GM12878 (cell line): ENCODE measurements around the gene KLHL22. TPM values are rescaled to one million over a fixed set of nuclear protein-coding genes. Genes with fewer than 3 reads are reported as not detected.

Experiments
- ATF2 ChIP-seq: IDR thresholded peaks from 2 replicates; pipeline ENCODE4 v1.6.1; 2012; ENCODE audit warnings: low read length, inconsistent platforms
- BHLHE40 ChIP-seq, 2 experiments: fragments of 450-650 bp in 1 of 2; IDR thresholded peaks; 2 replicates each; pipeline ENCODE4 v1.6.1; 2011 to 2017; ENCODE audit warnings: low read depth in 2 of 2, borderline replicate concordance in 1 of 2, improper control_type of control experiment in 1 of 2, low read length in 1 of 2, mild to moderate bottlenecking in 1 of 2
- CHD4 ChIP-seq: fragments of 200-600 bp; sonication (generic); IDR thresholded peaks from 2 replicates; pipeline ENCODE4 v1.6.1; 2016; ENCODE audit warnings: mild to moderate bottlenecking
- CTCF ChIP-seq, 3 experiments: IDR thresholded peaks in 2 of 3; conservative IDR thresholded peaks in 1 of 3; 2 replicates each; pipeline ENCODE4 v1.5.1; 2011; ENCODE audit warnings: low read depth in 3 of 3, low read length in 3 of 3, mild to moderate bottlenecking in 3 of 3, control low read depth in 2 of 3, moderate library complexity in 2 of 3, inconsistent platforms in 1 of 3, mixed read lengths in 1 of 3; ENCODE audit not compliant: control insufficient read depth in 2 of 3, insufficient read depth in 1 of 3; ENCODE audit errors: extremely low read depth in 1 of 3
- HDAC6 ChIP-seq: fragments of 200-600 bp; sonication (generic); IDR thresholded peaks from one replicate; pipeline ENCODE4 v1.8.0; 2017; ENCODE audit warnings: antibody characterized with exemption; ENCODE audit not compliant: unreplicated experiment
- IKZF2 ChIP-seq, 2 experiments: fragments of 450-650 bp; IDR thresholded peaks; 2 replicates each; pipeline ENCODE4 v1.6.1; 2017; ENCODE audit warnings: mild to moderate bottlenecking in 2 of 2, moderate library complexity in 2 of 2
- NFYA ChIP-seq: IDR thresholded peaks from 2 replicates; pipeline ENCODE4 v1.6.1; 2011; ENCODE audit warnings: low read depth, mild to moderate bottlenecking, low read length, improper control_type of control experiment, borderline replicate concordance
- RUNX3 ChIP-seq: IDR thresholded peaks from 2 replicates; pipeline ENCODE4 v1.6.1; 2012; ENCODE audit warnings: low read length, inconsistent platforms
- SREBF1 ChIP-seq: IDR thresholded peaks from 2 replicates; pipeline ENCODE4 v1.6.1; 2012; ENCODE audit warnings: mild to moderate bottlenecking, low read length
- SUPT20H ChIP-seq: IDR thresholded peaks from 2 replicates; pipeline ENCODE4 v1.6.1; 2011; ENCODE audit warnings: low read depth, mild to moderate bottlenecking, low read length, moderate library complexity, borderline replicate concordance; ENCODE audit not compliant: control insufficient read depth
- USF1 ChIP-seq: IDR thresholded peaks from 2 replicates; pipeline ENCODE4 v1.6.1; 2011; ENCODE audit warnings: borderline replicate concordance, low read depth, mild to moderate bottlenecking, moderate library complexity, mixed read lengths, low read length; ENCODE audit not compliant: insufficient read depth; ENCODE audit errors: extremely low read length
- YY1 ChIP-seq: IDR thresholded peaks from 2 replicates; pipeline ENCODE4 v1.6.1; 2011; ENCODE audit warnings: low read depth, mild to moderate bottlenecking, low read length
- polyA plus RNA-seq, 11 experiments: library from polyadenylated mRNA; depleted of rRNA in 4 of 11; unstranded in 6 of 11; stranded (reverse) in 5 of 11; fragments of >200 nt; fragmentation: Nextera tagmentation in 4 of 11; fragmentation: Illumina TruSeq in 1 of 11; extraction: Ambion mirVana in 4 of 11; extraction: Trizol in 1 of 11; gene quantifications; 1 replicate in 1 of 11; 2 replicates in 10 of 11; pipeline versions ENCODE4 v1.2.1 to v1.2.3, GENCODE V29; 2011 to 2016; ENCODE audit warnings: inconsistent platforms in 2 of 11, missing spikeins in 2 of 11, low read depth in 1 of 11
- total RNA-seq, 4 experiments: library from RNA; depleted of rRNA in 3 of 4; stranded (reverse); fragments of >200 nt in 3 of 4; fragmentation: Illumina TruSeq in 1 of 4; extraction: Trizol in 1 of 4; gene quantifications; 2 replicates each; pipeline versions ENCODE4 v1.2.1 to v1.2.3, GENCODE V29; 2013 to 2021
- TF ChIP-seq, protein P1 (sequence below): fragments of 450-650 bp; IDR thresholded peaks from 2 replicates; pipeline ENCODE4 v1.6.1; 2018; ENCODE audit warnings: mild to moderate bottlenecking, low read depth, moderate library complexity; ENCODE audit not compliant: partially characterized antibody

The KLHL22 gene
- total and polyA plus RNA-seq, 10 of the 15 experiments (the other 5 are each of a cell fraction or from before 2014, with no cell fraction given) = 0.06 to 22.1 (median 14.2) TPM

DNA sequence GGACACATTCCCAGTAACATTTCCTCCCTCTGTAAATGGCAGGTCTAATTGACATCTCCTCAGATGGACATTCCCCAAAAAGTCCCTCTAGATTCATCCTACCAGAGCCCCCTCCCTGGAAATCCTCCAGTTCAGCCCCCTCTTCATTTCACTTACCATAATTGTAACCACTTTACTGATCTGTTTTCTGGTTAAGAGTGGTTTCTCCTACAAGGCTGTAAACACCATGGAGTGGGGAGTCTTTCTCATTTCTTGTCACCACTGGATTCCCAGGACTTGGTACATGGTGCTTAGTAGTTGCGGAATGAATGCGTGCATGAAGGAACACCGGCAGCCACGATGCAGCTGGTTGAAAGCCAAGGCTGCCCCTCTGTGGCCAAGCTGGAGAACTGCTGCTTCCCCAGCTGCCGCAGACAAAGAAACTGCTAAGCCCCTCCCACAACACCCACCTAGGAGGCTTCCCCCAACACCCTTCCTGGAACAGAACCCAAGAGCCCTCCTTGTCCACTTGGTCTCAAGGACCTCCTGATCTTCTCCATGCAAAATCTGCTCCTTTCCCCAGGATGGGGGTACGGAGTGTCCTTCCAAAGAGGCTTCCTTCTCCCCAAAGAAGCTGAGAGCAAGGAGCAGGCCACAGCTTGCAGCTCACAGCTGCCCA is 39.4 kb downstream of the KLHL22 start (continued):
- no peak for TF ChIP-seq USF1
- TF ChIP-seq NFYA = no peak
- TF ChIP-seq CHD4 = no peak
- TF ChIP-seq HDAC6 = no peak
- TF ChIP-seq SREBF1 = no peak
- no peak for TF ChIP-seq SUPT20H
- TF ChIP-seq IKZF2 (IDR thresholded peaks at IDR 0.05) = peak in 1 of 2 experiments; percentile 31; a peak in 1 of 4 replicates
- TF ChIP-seq YY1 = peak; percentile 60; the same call in 1 of the 2 replicates
- peak; percentile 28; the same call in 1 of the 2 replicates for TF ChIP-seq RUNX3
- peak; percentile 92 to 95 (median 95) for TF ChIP-seq CTCF (IDR thresholded peaks at IDR 0.05 in 2 of 3, conservative IDR thresholded peaks at IDR 0.05 in 1 of 3; ENCODE audit: control insufficient read depth in 2 of 3, extremely low read depth in 1 of 3, insufficient read depth in 1 of 3, low read depth in 3 of 3, low read length in 3 of 3)
- no peak for TF ChIP-seq ATF2
- peak in 1 of 2 experiments; percentile 34; a peak in 1 of 4 replicates for TF ChIP-seq BHLHE40 (IDR thresholded peaks at IDR 0.05; ENCODE audit: borderline replicate concordance in 1 of 2, low read depth in 2 of 2, low read length in 1 of 2)
- TF ChIP-seq, protein P1, sequence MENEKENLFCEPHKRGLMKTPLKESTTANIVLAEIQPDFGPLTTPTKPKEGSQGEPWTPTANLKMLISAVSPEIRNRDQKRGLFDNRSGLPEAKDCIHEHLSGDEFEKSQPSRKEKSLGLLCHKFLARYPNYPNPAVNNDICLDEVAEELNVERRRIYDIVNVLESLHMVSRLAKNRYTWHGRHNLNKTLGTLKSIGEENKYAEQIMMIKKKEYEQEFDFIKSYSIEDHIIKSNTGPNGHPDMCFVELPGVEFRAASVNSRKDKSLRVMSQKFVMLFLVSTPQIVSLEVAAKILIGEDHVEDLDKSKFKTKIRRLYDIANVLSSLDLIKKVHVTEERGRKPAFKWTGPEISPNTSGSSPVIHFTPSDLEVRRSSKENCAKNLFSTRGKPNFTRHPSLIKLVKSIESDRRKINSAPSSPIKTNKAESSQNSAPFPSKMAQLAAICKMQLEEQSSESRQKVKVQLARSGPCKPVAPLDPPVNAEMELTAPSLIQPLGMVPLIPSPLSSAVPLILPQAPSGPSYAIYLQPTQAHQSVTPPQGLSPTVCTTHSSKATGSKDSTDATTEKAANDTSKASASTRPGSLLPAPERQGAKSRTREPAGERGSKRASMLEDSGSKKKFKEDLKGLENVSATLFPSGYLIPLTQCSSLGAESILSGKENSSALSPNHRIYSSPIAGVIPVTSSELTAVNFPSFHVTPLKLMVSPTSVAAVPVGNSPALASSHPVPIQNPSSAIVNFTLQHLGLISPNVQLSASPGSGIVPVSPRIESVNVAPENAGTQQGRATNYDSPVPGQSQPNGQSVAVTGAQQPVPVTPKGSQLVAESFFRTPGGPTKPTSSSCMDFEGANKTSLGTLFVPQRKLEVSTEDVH = no peak
